ENCODE measurements around the gene EPC1. TPM values are rescaled to one million over a fixed set of nuclear protein-coding genes. Genes with fewer than 3 reads are reported as not detected.

Gene EPC1
- total and polyA plus RNA-seq, 9 of the 15 experiments (the other 6 are each of a cell fraction or from before 2014, with no cell fraction given) = 7.0 to 43.6 (median 16.1) TPM

DNA sequence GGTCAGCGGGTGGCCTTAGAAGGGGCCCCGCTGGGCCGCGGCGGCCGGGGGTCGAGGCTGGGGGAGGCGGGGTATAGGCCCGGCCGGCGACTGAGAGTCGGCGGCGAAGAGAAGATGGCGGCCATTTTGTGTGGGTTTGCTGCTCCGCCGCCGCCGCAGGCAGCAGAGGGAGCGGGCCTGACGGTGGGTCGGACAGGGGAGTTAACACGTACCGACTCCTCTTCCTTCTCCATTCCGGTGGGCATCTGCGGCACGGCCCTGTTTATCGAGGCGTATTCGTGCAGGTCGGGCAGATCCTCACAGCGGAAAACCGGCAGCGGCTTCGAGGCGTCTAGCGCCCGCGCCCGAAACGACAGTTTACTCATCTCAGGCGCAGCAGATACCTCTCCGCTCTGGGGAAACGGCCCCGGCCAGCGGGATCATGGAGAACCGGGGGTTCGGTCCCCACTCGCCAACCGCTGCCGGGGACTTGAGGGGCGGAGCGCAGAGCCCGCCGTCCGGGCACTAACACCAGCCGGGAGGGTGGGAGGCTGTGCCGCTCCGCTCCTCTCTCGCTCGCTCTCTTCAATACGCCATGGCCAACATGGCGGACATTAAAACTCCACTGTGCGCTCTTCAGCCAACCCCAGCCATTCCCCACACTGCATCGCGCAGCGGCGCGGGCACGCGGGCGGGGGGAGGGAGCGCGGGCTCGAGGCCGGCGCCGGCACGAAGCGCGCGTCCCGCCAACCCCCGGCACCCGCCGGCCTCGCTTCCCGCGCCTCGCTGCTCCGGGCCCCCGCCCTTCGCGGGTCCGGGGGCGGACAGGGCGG lies at the start of gene EPC1 (continued):
- TF ChIP-seq, protein P1, sequence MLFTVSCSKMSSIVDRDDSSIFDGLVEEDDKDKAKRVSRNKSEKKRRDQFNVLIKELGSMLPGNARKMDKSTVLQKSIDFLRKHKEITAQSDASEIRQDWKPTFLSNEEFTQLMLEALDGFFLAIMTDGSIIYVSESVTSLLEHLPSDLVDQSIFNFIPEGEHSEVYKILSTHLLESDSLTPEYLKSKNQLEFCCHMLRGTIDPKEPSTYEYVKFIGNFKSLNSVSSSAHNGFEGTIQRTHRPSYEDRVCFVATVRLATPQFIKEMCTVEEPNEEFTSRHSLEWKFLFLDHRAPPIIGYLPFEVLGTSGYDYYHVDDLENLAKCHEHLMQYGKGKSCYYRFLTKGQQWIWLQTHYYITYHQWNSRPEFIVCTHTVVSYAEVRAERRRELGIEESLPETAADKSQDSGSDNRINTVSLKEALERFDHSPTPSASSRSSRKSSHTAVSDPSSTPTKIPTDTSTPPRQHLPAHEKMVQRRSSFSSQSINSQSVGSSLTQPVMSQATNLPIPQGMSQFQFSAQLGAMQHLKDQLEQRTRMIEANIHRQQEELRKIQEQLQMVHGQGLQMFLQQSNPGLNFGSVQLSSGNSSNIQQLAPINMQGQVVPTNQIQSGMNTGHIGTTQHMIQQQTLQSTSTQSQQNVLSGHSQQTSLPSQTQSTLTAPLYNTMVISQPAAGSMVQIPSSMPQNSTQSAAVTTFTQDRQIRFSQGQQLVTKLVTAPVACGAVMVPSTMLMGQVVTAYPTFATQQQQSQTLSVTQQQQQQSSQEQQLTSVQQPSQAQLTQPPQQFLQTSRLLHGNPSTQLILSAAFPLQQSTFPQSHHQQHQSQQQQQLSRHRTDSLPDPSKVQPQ (CRISPR knock-in tag; IDR thresholded peaks at IDR 0.05; ENCODE audit: borderline replicate concordance) = no peak
- TF ChIP-seq ZNF263 (CRISPR knock-in tag; IDR thresholded peaks at IDR 0.05; ENCODE audit: borderline replicate concordance) = peak; percentile 18; the same call in 1 of the 2 replicates
- no peak for TF ChIP-seq TFAM (CRISPR knock-in tag; conservative IDR thresholded peaks at IDR 0.05)
- no peak for TF ChIP-seq NFXL1 (CRISPR knock-in tag; IDR thresholded peaks at IDR 0.05)
- peak; percentile 2; the same call in 1 of the 2 replicates for TF ChIP-seq CHCHD3 (CRISPR knock-in tag; IDR thresholded peaks at IDR 0.05)
- TF ChIP-seq, protein P2, sequence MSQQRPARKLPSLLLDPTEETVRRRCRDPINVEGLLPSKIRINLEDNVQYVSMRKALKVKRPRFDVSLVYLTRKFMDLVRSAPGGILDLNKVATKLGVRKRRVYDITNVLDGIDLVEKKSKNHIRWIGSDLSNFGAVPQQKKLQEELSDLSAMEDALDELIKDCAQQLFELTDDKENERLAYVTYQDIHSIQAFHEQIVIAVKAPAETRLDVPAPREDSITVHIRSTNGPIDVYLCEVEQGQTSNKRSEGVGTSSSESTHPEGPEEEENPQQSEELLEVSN (IDR thresholded peaks at IDR 0.05; ENCODE audit: borderline replicate concordance in 1 of 2, extremely low read depth in 1 of 2, insufficient read depth in 1 of 2, insufficient read length in 1 of 2, low read depth in 1 of 2, low read length in 1 of 2, poor library complexity in 1 of 2, severe bottlenecking in 1 of 2) = peak; percentile 96 to 99
- TF ChIP-seq CTBP1 (IDR thresholded peaks at IDR 0.05; ENCODE audit: borderline replicate concordance) = peak; percentile 73; the same call in 1 of the 2 replicates
- TF ChIP-seq RBM39 (optimal IDR thresholded peaks at IDR 0.05; ENCODE audit: low read depth, low read length) = peak; percentile 64
- 0 out of 2 replicates have a peak, but pooled peaks have one; percentile 16 for TF ChIP-seq GATA2 (CRISPR knock-in tag; IDR thresholded peaks at IDR 0.05)
- TF ChIP-seq NFRKB (IDR thresholded peaks at IDR 0.05; ENCODE audit: low read depth) = peak; percentile 100
- TF ChIP-seq, protein P3, sequence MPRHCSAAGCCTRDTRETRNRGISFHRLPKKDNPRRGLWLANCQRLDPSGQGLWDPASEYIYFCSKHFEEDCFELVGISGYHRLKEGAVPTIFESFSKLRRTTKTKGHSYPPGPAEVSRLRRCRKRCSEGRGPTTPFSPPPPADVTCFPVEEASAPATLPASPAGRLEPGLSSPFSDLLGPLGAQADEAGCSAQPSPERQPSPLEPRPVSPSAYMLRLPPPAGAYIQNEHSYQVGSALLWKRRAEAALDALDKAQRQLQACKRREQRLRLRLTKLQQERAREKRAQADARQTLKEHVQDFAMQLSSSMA (CRISPR knock-in tag; IDR thresholded peaks at IDR 0.05) = 0 out of 2 replicates have a peak, but pooled peaks have one; percentile 53
- TF ChIP-seq CSDE1 (IDR thresholded peaks at IDR 0.05) = 0 out of 4 replicates have a peak, but pooled peaks have one; percentile 33 to 50
- TF ChIP-seq, protein P4, sequence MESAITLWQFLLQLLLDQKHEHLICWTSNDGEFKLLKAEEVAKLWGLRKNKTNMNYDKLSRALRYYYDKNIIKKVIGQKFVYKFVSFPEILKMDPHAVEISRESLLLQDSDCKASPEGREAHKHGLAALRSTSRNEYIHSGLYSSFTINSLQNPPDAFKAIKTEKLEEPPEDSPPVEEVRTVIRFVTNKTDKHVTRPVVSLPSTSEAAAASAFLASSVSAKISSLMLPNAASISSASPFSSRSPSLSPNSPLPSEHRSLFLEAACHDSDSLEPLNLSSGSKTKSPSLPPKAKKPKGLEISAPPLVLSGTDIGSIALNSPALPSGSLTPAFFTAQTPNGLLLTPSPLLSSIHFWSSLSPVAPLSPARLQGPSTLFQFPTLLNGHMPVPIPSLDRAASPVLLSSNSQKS (CRISPR knock-in tag; IDR thresholded peaks at IDR 0.05) = no peak
- TF ChIP-seq, protein P5, sequence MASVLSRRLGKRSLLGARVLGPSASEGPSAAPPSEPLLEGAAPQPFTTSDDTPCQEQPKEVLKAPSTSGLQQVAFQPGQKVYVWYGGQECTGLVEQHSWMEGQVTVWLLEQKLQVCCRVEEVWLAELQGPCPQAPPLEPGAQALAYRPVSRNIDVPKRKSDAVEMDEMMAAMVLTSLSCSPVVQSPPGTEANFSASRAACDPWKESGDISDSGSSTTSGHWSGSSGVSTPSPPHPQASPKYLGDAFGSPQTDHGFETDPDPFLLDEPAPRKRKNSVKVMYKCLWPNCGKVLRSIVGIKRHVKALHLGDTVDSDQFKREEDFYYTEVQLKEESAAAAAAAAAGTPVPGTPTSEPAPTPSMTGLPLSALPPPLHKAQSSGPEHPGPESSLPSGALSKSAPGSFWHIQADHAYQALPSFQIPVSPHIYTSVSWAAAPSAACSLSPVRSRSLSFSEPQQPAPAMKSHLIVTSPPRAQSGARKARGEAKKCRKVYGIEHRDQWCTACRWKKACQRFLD (CRISPR knock-in tag; IDR thresholded peaks at IDR 0.05) = peak; percentile 88
- TF ChIP-seq, protein P6, sequence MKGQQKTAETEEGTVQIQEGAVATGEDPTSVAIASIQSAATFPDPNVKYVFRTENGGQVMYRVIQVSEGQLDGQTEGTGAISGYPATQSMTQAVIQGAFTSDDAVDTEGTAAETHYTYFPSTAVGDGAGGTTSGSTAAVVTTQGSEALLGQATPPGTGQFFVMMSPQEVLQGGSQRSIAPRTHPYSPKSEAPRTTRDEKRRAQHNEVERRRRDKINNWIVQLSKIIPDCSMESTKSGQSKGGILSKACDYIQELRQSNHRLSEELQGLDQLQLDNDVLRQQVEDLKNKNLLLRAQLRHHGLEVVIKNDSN (CRISPR knock-in tag; IDR thresholded peaks at IDR 0.05) = no peak
- TF ChIP-seq HIVEP1 (CRISPR knock-in tag; IDR thresholded peaks at IDR 0.05) = no peak
- TF ChIP-seq KLF16 (IDR thresholded peaks at IDR 0.05) = no peak
- no peak for TF ChIP-seq NR3C1 (CRISPR knock-in tag; IDR thresholded peaks at IDR 0.05)
- no peak for TF ChIP-seq MYBL2 (IDR thresholded peaks at IDR 0.05; ENCODE audit: low read depth)
- TF ChIP-seq MYBL2 (CRISPR knock-in tag; IDR thresholded peaks at IDR 0.05; ENCODE audit: borderline replicate concordance) = no peak

Measured in K562 (cell line).